ENCODE data around the gene PPP1R3E.
A peak's percentile ranks its signal among the peaks of the same experiment; 100 is the strongest.

Gene PPP1R3E

GRCh38 chr14:23302290-23303225 lies at the start of gene PPP1R3E:
Gene PPP1R3E (minus strand): TSS chr14:23302859. CDS start chr14:23302576, 283 bp downstream.
- Mint-ChIP-seq H3K36me3 (ENCODE audit: low read depth) (peaks cover 5% of the 10 kb centered on the region), H3K4me3 (peak within 1 kb of the TSS; percentile 98)

GRCh38 chr14:23351681-23352505 lies 49.2 kb upstream of the PPP1R3E start:
- Mint-ChIP-seq H3K4me1 (peaks cover 13% of the 10 kb centered on the region), H3K9me3 (no peaks in the 10 kb centered on the region), H3K27ac (no peak overlapping the region), H3K27me3 (peaks cover 30% of the 10 kb centered on the region), H3K36me3 (ENCODE audit: low read depth) (no peaks in the 10 kb centered on the region), H3K4me3 (peak overlapping the region; percentile 61)
- ATAC-seq (no peak), DNase-seq (peak; percentile 20)

More at GRCh38 chr14:23302290-23303225, at the start of gene PPP1R3E:
- H3K27ac Mint-ChIP-seq: peak within 1 kb of the TSS; percentile 100
- H3K4me1 Mint-ChIP-seq: peaks cover 27% of the 10 kb centered on the region
- no peaks in the 10 kb centered on the region for H3K9me3 Mint-ChIP-seq
- DNase-seq (peak; percentile 91), ATAC-seq (peak; percentile 48)
- H3K27me3 Mint-ChIP-seq: peaks cover 18% of the 10 kb centered on the region

GRCh38 chr14:23349156-23349845 lies 46.6 kb upstream of the PPP1R3E start:
- DNase-seq: no peak
- no peak overlapping the region for H3K27ac Mint-ChIP-seq
- no peak overlapping the region for H3K4me3 Mint-ChIP-seq

GRCh38 chr14:23348297-23348655 lies 45.6 kb upstream of the PPP1R3E start:
- Mint-ChIP-seq H3K4me1 (peaks cover 11% of the 10 kb centered on the region), H3K9me3 (no peaks in the 10 kb centered on the region), H3K36me3 (ENCODE audit: low read depth) (no peaks in the 10 kb centered on the region), H3K4me3 (no peak overlapping the region), H3K27me3 (peaks cover 24% of the 10 kb centered on the region), H3K27ac (no peak overlapping the region)
- ATAC-seq: no peak
- DNase-seq: no peak

More at GRCh38 chr14:23349156-23349845, 46.6 kb upstream of the PPP1R3E start:
- Mint-ChIP-seq H3K9me3 (no peaks in the 10 kb centered on the region), H3K36me3 (ENCODE audit: low read depth) (no peaks in the 10 kb centered on the region), H3K4me1 (peaks cover 13% of the 10 kb centered on the region), H3K27me3 (peaks cover 30% of the 10 kb centered on the region)
- ATAC-seq: no peak

- H3K36me3 Mint-ChIP-seq (ENCODE audit: low read depth): no peaks in the 10 kb centered on the region
- H3K27me3 Mint-ChIP-seq: peaks cover 19% of the 10 kb centered on the region
- no peak overlapping the region for H3K27ac Mint-ChIP-seq
- H3K4me1 Mint-ChIP-seq: peaks cover 5% of the 10 kb centered on the region
- DNase-seq (no peak), ATAC-seq (no peak)
- H3K4me3 Mint-ChIP-seq: no peak overlapping the region
- H3K9me3 Mint-ChIP-seq: no peaks in the 10 kb centered on the region
These were observed 45.0 kb upstream of the PPP1R3E start for GRCh38 chr14:23347406-23348296.

- Mint-ChIP-seq H3K9me3 (no peaks in the 10 kb centered on the region), H3K4me1 (peaks cover 4% of the 10 kb centered on the region), H3K27me3 (peaks cover 18% of the 10 kb centered on the region), H3K27ac (no peak overlapping the region), H3K4me3 (no peak overlapping the region), H3K36me3 (ENCODE audit: low read depth) (no peaks in the 10 kb centered on the region)
- DNase-seq (no peak), ATAC-seq (no peak)
These were observed 44.2 kb upstream of the PPP1R3E start for GRCh38 chr14:23346693-23347405.

GRCh38 chr14:23345987-23346692 lies 43.5 kb upstream of the PPP1R3E start:
- DNase-seq: no peak
- ATAC-seq: no peak
- H3K36me3 Mint-ChIP-seq (ENCODE audit: low read depth): no peaks in the 10 kb centered on the region
- H3K27me3 Mint-ChIP-seq: peaks cover 14% of the 10 kb centered on the region
- no peak overlapping the region for H3K27ac Mint-ChIP-seq
- H3K4me3 Mint-ChIP-seq: no peak overlapping the region
- no peaks in the 10 kb centered on the region for H3K9me3 Mint-ChIP-seq
- peaks cover 1% of the 10 kb centered on the region for H3K4me1 Mint-ChIP-seq

- Mint-ChIP-seq H3K4me3 (no peak overlapping the region), H3K4me1 (no peaks in the 10 kb centered on the region), H3K36me3 (ENCODE audit: low read depth) (peaks cover 4% of the 10 kb centered on the region), H3K27me3 (peaks cover 4% of the 10 kb centered on the region), H3K9me3 (no peaks in the 10 kb centered on the region), H3K27ac (no peak overlapping the region)
- no peak for ATAC-seq
- DNase-seq: no peak
These were observed 41.8 kb upstream of the PPP1R3E start for GRCh38 chr14:23344481-23344880.

GRCh38 chr14:23339506-23340268 lies 37.0 kb upstream of the PPP1R3E start:
- Mint-ChIP-seq H3K9me3 (no peaks in the 10 kb centered on the region), H3K27me3 (peaks cover 15% of the 10 kb centered on the region), H3K4me3 (no peak overlapping the region), H3K36me3 (ENCODE audit: low read depth) (peaks cover 4% of the 10 kb centered on the region), H3K4me1 (no peaks in the 10 kb centered on the region), H3K27ac (no peak overlapping the region)
- DNase-seq (no peak), ATAC-seq (no peak)

- peaks cover 11% of the 10 kb centered on the region for H3K27me3 Mint-ChIP-seq
- H3K36me3 Mint-ChIP-seq (ENCODE audit: low read depth): peaks cover 4% of the 10 kb centered on the region
- no peak for DNase-seq
- no peak overlapping the region for H3K4me3 Mint-ChIP-seq
- no peaks in the 10 kb centered on the region for H3K9me3 Mint-ChIP-seq
- no peaks in the 10 kb centered on the region for H3K4me1 Mint-ChIP-seq
- H3K27ac Mint-ChIP-seq: peak overlapping the region; percentile 26
- no peak for ATAC-seq
These were observed 33.0 kb upstream of the PPP1R3E start for GRCh38 chr14:23335623-23336022.

- Mint-ChIP-seq H3K9me3 (no peaks in the 10 kb centered on the region), H3K4me1 (peaks cover 10% of the 10 kb centered on the region), H3K27me3 (no peaks in the 10 kb centered on the region), H3K4me3 (no peak overlapping the region), H3K36me3 (ENCODE audit: low read depth) (peaks cover 26% of the 10 kb centered on the region), H3K27ac (no peak overlapping the region)
- ATAC-seq (peak; percentile 82), DNase-seq (peak; percentile 67)
These were observed 25.5 kb upstream of the PPP1R3E start for GRCh38 chr14:23327947-23328744.

All from activated naive CD8-positive, alpha-beta T cell treated with anti-CD3 and anti-CD28 coated beads, Interleukin-2, amount 50 U/mL, for 24 hours (primary cell).